HT-29 (cell line): ENCODE data around the gene DNAI1. TPM values are rescaled to one million over a fixed set of nuclear protein-coding genes. Genes with fewer than 3 reads are reported as not detected.

ENCODE experiments used
- DNase-seq: peaks from one replicate; pipeline ENCODE4 v3.0.0-alpha.2; 2015; ENCODE audit warnings: low spot score
- small RNA-seq: library from RNA; depleted of rRNA; stranded (forward); fragments of <200 nt; gene quantifications from one replicate; pipeline ENCODE3, GENCODE V24; 2014
- total RNA-seq: library from RNA; depleted of rRNA; stranded (reverse); fragments of >200 nt; shearing (Covaris generic); gene quantifications from 2 replicates; pipeline ENCODE4 v1.2.3, GENCODE V29; 2014; rRNA removed

DNAI1 gene
- total RNA-seq, 1 experiment from 2014 or later: not detected

- no peak for DNase-seq
Observed at GRCh38 chr9:34557426-34558321, 99.1 kb downstream of the DNAI1 start.

GRCh38 chr9:34558364-34558763, 99.8 kb downstream of the DNAI1 start:
- no peak for DNase-seq

GRCh38 chr9:34558919-34559623, 100.5 kb downstream of the DNAI1 start:
- no peak for DNase-seq

DNA sequence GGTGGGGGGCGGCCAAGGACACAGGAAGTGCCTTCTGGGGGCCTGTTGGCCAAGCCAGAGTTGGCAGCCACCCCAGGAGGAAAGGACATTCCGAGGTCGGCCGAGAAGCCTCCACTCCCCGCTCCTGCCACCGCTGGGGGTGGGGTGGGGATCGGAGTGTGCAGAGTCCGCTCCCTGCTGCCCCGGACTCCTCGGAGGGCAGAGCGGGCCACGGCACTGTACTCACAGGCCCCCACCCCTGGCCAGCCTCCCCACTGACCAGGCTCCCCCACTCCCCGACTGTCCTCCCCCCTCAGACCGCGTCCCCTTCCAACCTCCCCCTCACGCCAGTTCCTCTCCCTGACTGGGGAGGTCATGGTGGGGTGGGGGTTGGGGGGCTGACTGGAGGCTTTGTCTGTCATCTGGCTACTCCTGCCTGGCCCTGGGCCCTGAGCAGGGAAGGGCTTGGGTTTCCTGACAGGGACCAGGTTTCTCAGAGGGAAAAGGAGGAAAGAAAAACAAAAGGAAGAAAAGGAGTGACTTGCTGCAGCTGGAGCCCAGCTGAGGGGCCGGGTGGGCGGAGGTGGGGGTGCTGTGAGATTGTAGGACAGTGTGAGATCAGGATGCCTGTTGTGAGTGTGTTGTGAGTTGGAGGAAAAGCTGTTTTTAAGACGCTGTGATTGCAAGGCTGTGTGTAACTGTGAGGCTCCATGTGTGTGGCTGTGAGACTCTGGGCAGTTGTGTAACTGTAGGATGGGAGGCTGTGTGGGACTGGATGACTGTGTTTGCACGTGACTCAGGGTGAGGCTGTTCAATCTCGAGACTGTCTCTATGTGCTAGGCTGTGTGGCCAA, 101.2 kb downstream of the DNAI1 start:
- DNase-seq: no peak

GRCh38 chr9:34560599-34561214, 102.1 kb downstream of the DNAI1 start:
- no peak for DNase-seq

- no peak for DNase-seq
Observed at GRCh38 chr9:34562135-34562745, 103.6 kb downstream of the DNAI1 start.

- DNase-seq: no peak
Observed at GRCh38 chr9:34563262-34563661, 104.7 kb downstream of the DNAI1 start.

GRCh38 chr9:34564617-34565016, 106.0 kb downstream of the DNAI1 start:
- no peak for DNase-seq

- DNase-seq: no peak
Observed at GRCh38 chr9:34565856-34566255, 107.3 kb downstream of the DNAI1 start.

DNA sequence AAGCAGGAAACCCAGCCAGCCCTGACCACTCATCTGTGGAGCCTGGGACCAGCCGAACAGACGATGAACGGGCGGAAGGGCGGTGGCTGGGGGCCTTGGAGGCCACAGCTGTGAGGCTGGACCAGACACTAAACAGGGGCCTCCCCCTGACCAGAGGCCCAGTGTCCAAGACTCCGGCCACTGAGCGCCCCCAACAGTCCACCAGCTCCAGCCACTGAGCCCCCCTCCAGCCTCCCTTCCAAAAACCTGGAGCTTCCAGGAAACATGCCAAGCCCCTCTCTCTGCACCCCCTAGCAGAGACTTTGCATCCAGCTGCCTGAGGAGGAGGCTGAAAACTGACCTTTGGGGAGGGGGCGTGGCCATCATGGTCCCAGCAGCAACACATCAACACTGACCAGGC, 107.7 kb downstream of the DNAI1 start:
- no peak for DNase-seq

GRCh38 chr9:34566972-34567371, 108.4 kb downstream of the DNAI1 start:
- DNase-seq: no peak

DNA sequence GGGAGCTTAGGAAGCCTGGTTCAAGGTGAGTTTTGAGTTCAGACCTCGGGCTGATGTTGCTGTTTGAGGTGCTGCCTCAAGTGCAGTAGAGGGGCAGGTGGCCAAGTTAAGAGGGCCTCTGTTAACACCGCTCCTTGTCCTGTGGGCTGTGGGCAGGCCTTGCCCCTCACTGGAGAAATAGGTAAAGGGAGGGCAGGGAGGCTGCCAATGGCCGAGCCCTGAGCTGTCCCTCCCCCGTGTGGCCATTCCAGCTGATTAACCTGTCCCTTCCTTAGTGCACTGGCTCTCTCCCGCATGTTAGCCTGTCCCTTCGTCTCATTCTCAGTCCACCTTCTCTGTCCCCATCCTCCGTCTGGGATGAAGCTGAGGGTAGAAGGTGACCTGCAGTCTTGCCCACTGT, 109.5 kb downstream of the DNAI1 start:
- DNase-seq: no peak

- DNase-seq: no peak
Observed at GRCh38 chr9:34568774-34569173, 110.2 kb downstream of the DNAI1 start.

DNA sequence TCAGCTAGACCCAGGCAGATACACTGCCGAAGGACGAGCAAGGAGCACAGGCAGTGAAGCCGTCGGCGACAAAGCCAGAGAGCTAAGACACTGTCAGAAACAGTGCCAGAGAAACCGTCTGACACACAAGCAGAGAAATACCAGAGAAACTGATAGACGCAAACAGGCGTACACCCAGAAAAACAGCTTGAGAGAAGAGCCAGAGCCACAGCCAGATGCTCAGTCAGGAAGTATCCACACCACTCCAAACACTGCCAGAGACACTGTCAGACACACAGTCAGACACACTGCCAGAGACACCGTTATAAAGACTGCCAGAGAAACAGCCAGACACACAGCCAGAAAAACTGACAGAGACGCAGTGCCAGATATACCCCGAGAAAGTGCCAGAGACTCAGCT, 111.8 kb downstream of the DNAI1 start:
- DNase-seq: no peak

Small RNA genes lying within 50 kb of the gene (small RNA-seq; reads per million reads assigned to genes)
- gene RN7SKP24: not detected

Other genes starting within 250 kb of the DNAI1 start
- gene KIF24, start 129.5 kb upstream of the DNAI1 start, total RNA-seq: 8.0 and 8.4 TPM in 2 replicates
- 15.9 and 16.4 TPM in 2 replicates for gene NUDT2, start 129.2 kb upstream of the DNAI1 start, total RNA-seq
- 26.5 and 29.5 TPM in 2 replicates for gene MYORG, start 81.9 kb upstream of the DNAI1 start, total RNA-seq
- 8.0 and 10.3 TPM in 2 replicates for gene FAM219A, start 235 bp upstream of the DNAI1 start, total RNA-seq
- 0.94 and 1.4 TPM in 2 replicates for gene ENHO, start 64.2 kb downstream of the DNAI1 start, total RNA-seq
- gene CNTFR, start 130.9 kb downstream of the DNAI1 start, total RNA-seq: not detected in 2 replicates
- gene RPP25L, start 153.3 kb downstream of the DNAI1 start, total RNA-seq: 48.7 and 67.6 TPM in 2 replicates
- gene DCTN3, start 161.7 kb downstream of the DNAI1 start, total RNA-seq: 72.7 and 98.1 TPM in 2 replicates
- not detected in 2 replicates for gene ARID3C, start 170.3 kb downstream of the DNAI1 start, total RNA-seq
- gene SIGMAR1, start 179.0 kb downstream of the DNAI1 start, total RNA-seq: 239 and 269 TPM in 2 replicates
- gene GALT, start 187.9 kb downstream of the DNAI1 start, total RNA-seq: 25.5 and 32.8 TPM in 2 replicates
- 1.7 and 4.7 TPM in 2 replicates for gene IL11RA, start 193.4 kb downstream of the DNAI1 start, total RNA-seq
- not detected in 2 replicates for gene CCL27, start 203.9 kb downstream of the DNAI1 start, total RNA-seq
- not detected in 2 replicates for gene CCL19, start 232.5 kb downstream of the DNAI1 start, total RNA-seq